AG10803 (cell line): ENCODE results near the gene NIT1.

Experiments used
- DNase-seq: peaks from one replicate; pipeline ENCODE4 v3.0.0; 2010; ENCODE audit warnings: low read depth
- H3K4me3 ChIP-seq: 2 replicates; pipeline ENCODE4 v1.5.1; 2011; ENCODE audit warnings: mild to moderate bottlenecking, low read length, control low read depth
- TF ChIP-seq, protein P1 (sequence below): conservative IDR thresholded peaks from 2 replicates; pipeline ENCODE4 v1.5.1; 2011; ENCODE audit warnings: mild to moderate bottlenecking, low read length, control low read depth, inconsistent platforms

The NIT1 gene

GRCh38 chr1:161138431-161138830 is 20.5 kb downstream of the NIT1 start:
- H3K4me3 ChIP-seq = no peak overlapping the region
- DNase-seq = no peak
- TF ChIP-seq, protein P1, sequence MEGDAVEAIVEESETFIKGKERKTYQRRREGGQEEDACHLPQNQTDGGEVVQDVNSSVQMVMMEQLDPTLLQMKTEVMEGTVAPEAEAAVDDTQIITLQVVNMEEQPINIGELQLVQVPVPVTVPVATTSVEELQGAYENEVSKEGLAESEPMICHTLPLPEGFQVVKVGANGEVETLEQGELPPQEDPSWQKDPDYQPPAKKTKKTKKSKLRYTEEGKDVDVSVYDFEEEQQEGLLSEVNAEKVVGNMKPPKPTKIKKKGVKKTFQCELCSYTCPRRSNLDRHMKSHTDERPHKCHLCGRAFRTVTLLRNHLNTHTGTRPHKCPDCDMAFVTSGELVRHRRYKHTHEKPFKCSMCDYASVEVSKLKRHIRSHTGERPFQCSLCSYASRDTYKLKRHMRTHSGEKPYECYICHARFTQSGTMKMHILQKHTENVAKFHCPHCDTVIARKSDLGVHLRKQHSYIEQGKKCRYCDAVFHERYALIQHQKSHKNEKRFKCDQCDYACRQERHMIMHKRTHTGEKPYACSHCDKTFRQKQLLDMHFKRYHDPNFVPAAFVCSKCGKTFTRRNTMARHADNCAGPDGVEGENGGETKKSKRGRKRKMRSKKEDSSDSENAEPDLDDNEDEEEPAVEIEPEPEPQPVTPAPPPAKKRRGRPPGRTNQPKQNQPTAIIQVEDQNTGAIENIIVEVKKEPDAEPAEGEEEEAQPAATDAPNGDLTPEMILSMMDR = no peak

GRCh38 chr1:161139766-161140165 is 21.9 kb downstream of the NIT1 start:
- peak; percentile 53 for DNase-seq
- H3K4me3 ChIP-seq = no peak overlapping the region
- TF ChIP-seq, protein P1 = peak; percentile 70

- TF ChIP-seq, protein P1 = no peak
- H3K4me3 ChIP-seq = no peak overlapping the region
- DNase-seq = no peak
These were observed 23.0 kb downstream of the NIT1 start for GRCh38 chr1:161140755-161141400.

- TF ChIP-seq, protein P1 = no peak
- no peak overlapping the region for H3K4me3 ChIP-seq
- no peak for DNase-seq
These were observed 27.9 kb downstream of the NIT1 start for GRCh38 chr1:161145832-161146231.

DNA sequence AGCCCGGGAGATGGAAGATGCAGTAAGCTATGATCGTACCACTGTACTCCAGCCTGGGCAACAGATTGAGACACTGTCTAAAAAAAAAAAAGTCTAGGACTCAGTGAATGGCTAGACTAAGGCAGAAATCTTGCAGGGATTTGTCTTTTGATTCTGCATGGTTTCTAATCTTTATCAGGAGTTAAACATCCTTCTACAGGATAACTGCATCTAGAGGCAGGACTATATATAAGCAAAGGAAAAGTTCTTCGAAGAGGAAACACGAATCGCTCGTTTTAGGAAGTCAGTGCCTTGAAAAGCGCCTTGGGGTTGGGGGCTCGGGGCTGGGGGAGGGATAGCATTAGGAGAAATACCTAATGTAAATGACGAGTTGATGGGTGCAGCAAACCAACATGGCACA is 35.3 kb downstream of the NIT1 start:
- DNase-seq = no peak
- H3K4me3 ChIP-seq = peak overlapping the region; percentile 93
- TF ChIP-seq, protein P1 = no peak

DNA sequence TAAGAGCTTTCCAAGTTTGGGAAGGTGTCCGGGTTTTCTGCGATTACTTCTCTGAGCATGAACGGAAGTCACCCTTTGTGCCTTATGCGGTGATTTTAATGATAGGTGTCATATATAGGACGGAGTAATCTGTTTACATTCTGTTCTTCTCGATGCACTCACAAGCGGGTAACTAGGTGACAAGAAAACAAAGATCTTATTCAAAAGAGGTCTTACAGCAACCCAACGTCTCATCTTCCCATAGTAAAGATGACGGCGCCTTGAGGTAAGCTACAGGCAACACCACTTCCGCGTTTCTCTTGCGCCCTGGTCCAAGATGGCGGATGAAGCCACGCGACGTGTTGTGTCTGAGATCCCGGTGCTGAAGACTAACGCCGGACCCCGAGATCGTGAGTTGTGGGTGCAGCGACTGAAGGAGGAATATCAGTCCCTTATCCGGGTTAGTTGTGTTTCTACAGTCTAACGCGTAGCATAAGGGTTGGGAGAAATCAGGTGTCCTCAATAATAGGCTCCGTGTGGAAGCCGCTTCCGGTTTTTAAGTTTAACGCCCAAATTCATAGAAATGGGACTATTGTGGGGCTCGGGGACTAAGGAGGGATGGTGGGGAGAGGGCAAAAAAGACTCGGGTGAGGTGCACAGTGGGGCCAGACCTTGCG is 35.9 kb downstream of the NIT1 start, which contains the start of gene UFC1:
Gene UFC1 (plus strand): TSS at position 297 of the 656 bp plus-strand sequence. CDS start 20 bp downstream, at position 317.
- TF ChIP-seq, protein P1 = no peak
- peak; percentile 91 for DNase-seq
- peak within 1 kb of the TSS; percentile 93 for H3K4me3 ChIP-seq

DNA sequence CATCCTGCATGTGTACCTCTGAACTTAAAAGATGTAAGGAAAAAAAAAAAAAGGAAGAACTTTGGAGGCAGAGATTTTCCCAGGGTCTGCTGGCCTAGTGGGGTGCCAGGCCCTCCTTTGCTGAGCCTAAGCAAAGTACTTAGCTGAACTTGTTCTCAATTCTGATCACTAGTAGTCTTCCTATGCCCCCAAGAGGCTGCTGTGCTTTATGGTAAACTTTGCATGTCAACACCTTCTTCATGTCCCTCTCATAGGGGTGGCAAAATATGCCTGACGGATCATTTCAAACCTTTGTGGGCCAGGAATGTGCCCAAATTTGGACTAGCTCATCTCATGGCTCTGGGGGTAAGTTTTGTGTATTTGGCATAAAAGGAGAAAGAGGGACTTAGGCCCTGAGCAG is 40.0 kb downstream of the NIT1 start:
- no peak for DNase-seq
- TF ChIP-seq, protein P1 = no peak
- H3K4me3 ChIP-seq = no peak overlapping the region
